Measurements from ENCODE around the gene SORBS1.

Gene SORBS1

GRCh38 chr10:95437669-95438068 is 123.5 kb downstream of the SORBS1 start:
- H3K27me3 ChIP-seq (ENCODE audit: insufficient read depth, low read length), result no peaks in the 10 kb centered on the region
- H3K36me3 ChIP-seq (ENCODE audit: insufficient read depth, low read depth, low read length), result no peaks in the 10 kb centered on the region
- H3K4me3 ChIP-seq (ENCODE audit: low read length), result no peak overlapping the region
- no peaks in the 10 kb centered on the region for H3K9me3 ChIP-seq (ENCODE audit: insufficient read depth, low read depth, low read length)
- H3K4me1 ChIP-seq (ENCODE audit: insufficient read depth, low read length), result no peaks in the 10 kb centered on the region
- H3K27ac ChIP-seq (ENCODE audit: low read length), result no peak overlapping the region
- no peak overlapping the region for H3K9ac ChIP-seq (ENCODE audit: low read depth, low read length)

- H3K27me3 ChIP-seq (ENCODE audit: insufficient read depth, low read length), result no peaks in the 10 kb centered on the region
- H3K9me3 ChIP-seq (ENCODE audit: insufficient read depth, low read depth, low read length), result no peaks in the 10 kb centered on the region
- no peak overlapping the region for H3K27ac ChIP-seq (ENCODE audit: low read length)
- H3K4me3 ChIP-seq (ENCODE audit: low read length), result no peak overlapping the region
- no peaks in the 10 kb centered on the region for H3K36me3 ChIP-seq (ENCODE audit: insufficient read depth, low read depth, low read length)
- H3K9ac ChIP-seq (ENCODE audit: low read depth, low read length), result no peak overlapping the region
- no peaks in the 10 kb centered on the region for H3K4me1 ChIP-seq (ENCODE audit: insufficient read depth, low read length)
Measured at GRCh38 chr10:95435548-95436279, 125.5 kb downstream of the SORBS1 start.

GRCh38 chr10:95434583-95434982 is 126.6 kb downstream of the SORBS1 start:
- H3K27ac ChIP-seq (ENCODE audit: low read length), result no peak overlapping the region

GRCh38 chr10:95431900-95432342 is 129.2 kb downstream of the SORBS1 start:
- Histone ChIP-seq H3K4me1 (ENCODE audit: insufficient read depth, low read length) (no peaks in the 10 kb centered on the region), H3K9me3 (ENCODE audit: insufficient read depth, low read depth, low read length) (no peaks in the 10 kb centered on the region), H3K36me3 (ENCODE audit: insufficient read depth, low read depth, low read length) (no peaks in the 10 kb centered on the region; the same call in 1 of the 2 replicates), H3K4me3 (ENCODE audit: low read length) (no peak overlapping the region), H3K27ac (ENCODE audit: low read length) (no peak overlapping the region), H3K27me3 (ENCODE audit: insufficient read depth, low read length) (no peaks in the 10 kb centered on the region), H3K9ac (ENCODE audit: low read depth, low read length) (no peak overlapping the region)

More at GRCh38 chr10:95434583-95434982, 126.6 kb downstream of the SORBS1 start:
- Histone ChIP-seq H3K4me1 (ENCODE audit: insufficient read depth, low read length) (no peaks in the 10 kb centered on the region), H3K4me3 (ENCODE audit: low read length) (no peak overlapping the region), H3K9ac (ENCODE audit: low read depth, low read length) (no peak overlapping the region), H3K9me3 (ENCODE audit: insufficient read depth, low read depth, low read length) (no peaks in the 10 kb centered on the region), H3K36me3 (ENCODE audit: insufficient read depth, low read depth, low read length) (no peaks in the 10 kb centered on the region), H3K27me3 (ENCODE audit: insufficient read depth, low read length) (no peaks in the 10 kb centered on the region)

- no peaks in the 10 kb centered on the region for H3K27me3 ChIP-seq (ENCODE audit: insufficient read depth, low read length)
- no peaks in the 10 kb centered on the region for H3K4me1 ChIP-seq (ENCODE audit: insufficient read depth, low read length)
- no peak overlapping the region for H3K27ac ChIP-seq (ENCODE audit: low read length)
- no peaks in the 10 kb centered on the region for H3K9me3 ChIP-seq (ENCODE audit: insufficient read depth, low read depth, low read length)
- no peak overlapping the region for H3K4me3 ChIP-seq (ENCODE audit: low read length)
- no peaks in the 10 kb centered on the region; the same call in 1 of the 2 replicates for H3K36me3 ChIP-seq (ENCODE audit: insufficient read depth, low read depth, low read length)
- H3K9ac ChIP-seq (ENCODE audit: low read depth, low read length), result no peak overlapping the region
Measured at GRCh38 chr10:95430231-95430951, 130.8 kb downstream of the SORBS1 start.

- Histone ChIP-seq H3K36me3 (ENCODE audit: insufficient read depth, low read depth, low read length) (no peaks in the 10 kb centered on the region; the same call in 1 of the 2 replicates), H3K4me1 (ENCODE audit: insufficient read depth, low read length) (no peaks in the 10 kb centered on the region), H3K4me3 (ENCODE audit: low read length) (no peak overlapping the region), H3K9ac (ENCODE audit: low read depth, low read length) (no peak overlapping the region), H3K27ac (ENCODE audit: low read length) (no peak overlapping the region), H3K27me3 (ENCODE audit: insufficient read depth, low read length) (no peaks in the 10 kb centered on the region), H3K9me3 (ENCODE audit: insufficient read depth, low read depth, low read length) (no peaks in the 10 kb centered on the region)
Measured at GRCh38 chr10:95429639-95430038, 131.5 kb downstream of the SORBS1 start.

- Histone ChIP-seq H3K9ac (ENCODE audit: low read depth, low read length) (no peak overlapping the region), H3K36me3 (ENCODE audit: insufficient read depth, low read depth, low read length) (no peaks in the 10 kb centered on the region; the same call in 1 of the 2 replicates), H3K4me1 (ENCODE audit: insufficient read depth, low read length) (no peaks in the 10 kb centered on the region), H3K27me3 (ENCODE audit: insufficient read depth, low read length) (no peaks in the 10 kb centered on the region), H3K4me3 (ENCODE audit: low read length) (no peak overlapping the region), H3K9me3 (ENCODE audit: insufficient read depth, low read depth, low read length) (no peaks in the 10 kb centered on the region), H3K27ac (ENCODE audit: low read length) (no peak overlapping the region)
Measured at GRCh38 chr10:95428701-95429100, 132.5 kb downstream of the SORBS1 start.

- Histone ChIP-seq H3K4me1 (ENCODE audit: insufficient read depth, low read length) (no peaks in the 10 kb centered on the region), H3K36me3 (ENCODE audit: insufficient read depth, low read depth, low read length) (no peaks in the 10 kb centered on the region; the same call in 1 of the 2 replicates), H3K9ac (ENCODE audit: low read depth, low read length) (no peak overlapping the region)
Measured at GRCh38 chr10:95426482-95426881, 134.7 kb downstream of the SORBS1 start.

GRCh38 chr10:95425592-95426465 is 135.3 kb downstream of the SORBS1 start:
- no peaks in the 10 kb centered on the region for H3K4me1 ChIP-seq (ENCODE audit: insufficient read depth, low read length)
- no peaks in the 10 kb centered on the region for H3K27me3 ChIP-seq (ENCODE audit: insufficient read depth, low read length)
- no peaks in the 10 kb centered on the region for H3K9me3 ChIP-seq (ENCODE audit: insufficient read depth, low read depth, low read length)
- H3K4me3 ChIP-seq (ENCODE audit: low read length), result no peak overlapping the region
- no peaks in the 10 kb centered on the region; the same call in 1 of the 2 replicates for H3K36me3 ChIP-seq (ENCODE audit: insufficient read depth, low read depth, low read length)
- no peak overlapping the region for H3K27ac ChIP-seq (ENCODE audit: low read length)
- H3K9ac ChIP-seq (ENCODE audit: low read depth, low read length), result no peak overlapping the region

More at GRCh38 chr10:95426482-95426881, 134.7 kb downstream of the SORBS1 start:
- Histone ChIP-seq H3K27ac (ENCODE audit: low read length) (no peak overlapping the region), H3K27me3 (ENCODE audit: insufficient read depth, low read length) (no peaks in the 10 kb centered on the region), H3K4me3 (ENCODE audit: low read length) (no peak overlapping the region), H3K9me3 (ENCODE audit: insufficient read depth, low read depth, low read length) (no peaks in the 10 kb centered on the region)

GRCh38 chr10:95423164-95424005 is 137.8 kb downstream of the SORBS1 start:
- H3K4me1 ChIP-seq (ENCODE audit: insufficient read depth, low read length), result no peaks in the 10 kb centered on the region
- no peak overlapping the region for H3K4me3 ChIP-seq (ENCODE audit: low read length)
- no peaks in the 10 kb centered on the region for H3K9me3 ChIP-seq (ENCODE audit: insufficient read depth, low read depth, low read length)
- no peaks in the 10 kb centered on the region for H3K27me3 ChIP-seq (ENCODE audit: insufficient read depth, low read length)
- no peak overlapping the region for H3K27ac ChIP-seq (ENCODE audit: low read length)
- H3K36me3 ChIP-seq (ENCODE audit: insufficient read depth, low read depth, low read length), result peaks cover 6% of the 10 kb centered on the region; the same call in 1 of the 2 replicates
- H3K9ac ChIP-seq (ENCODE audit: low read depth, low read length), result no peak overlapping the region

- H3K4me1 ChIP-seq (ENCODE audit: insufficient read depth, low read length), result no peaks in the 10 kb centered on the region
- H3K9ac ChIP-seq (ENCODE audit: low read depth, low read length), result no peak overlapping the region
- H3K27me3 ChIP-seq (ENCODE audit: insufficient read depth, low read length), result no peaks in the 10 kb centered on the region
- 0 out of 2 replicates have a peak, but pooled peaks cover 6% of the 10 kb centered on the region for H3K36me3 ChIP-seq (ENCODE audit: insufficient read depth, low read depth, low read length)
- H3K27ac ChIP-seq (ENCODE audit: low read length), result no peak overlapping the region
- H3K9me3 ChIP-seq (ENCODE audit: insufficient read depth, low read depth, low read length), result no peaks in the 10 kb centered on the region
- no peak overlapping the region for H3K4me3 ChIP-seq (ENCODE audit: low read length)
Measured at GRCh38 chr10:95422233-95422632, 138.9 kb downstream of the SORBS1 start.

Measured in iPS-20b (cell line).